ENCODE measurements around the gene MYO1D.

The MYO1D gene

DNA sequence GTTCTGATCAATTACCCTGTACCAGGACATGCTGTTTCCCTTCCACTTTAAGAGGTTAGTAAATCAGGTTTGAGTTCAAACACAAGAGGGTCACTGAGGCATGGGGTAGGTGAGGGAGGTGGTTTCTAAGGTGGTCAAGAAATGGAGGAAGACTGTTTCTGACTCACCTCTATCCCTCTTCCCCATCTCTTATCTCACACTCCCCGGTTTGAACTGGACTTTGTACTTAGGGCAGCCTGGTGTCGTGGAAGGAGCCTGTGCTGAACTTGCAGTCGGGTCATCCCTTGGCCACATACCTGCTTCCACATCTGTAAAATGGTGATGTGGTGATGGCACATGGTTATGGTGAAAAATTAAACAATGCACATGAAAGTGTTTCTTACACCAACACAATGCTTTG, 33.8 kb upstream of the MYO1D start:
- POLR2A ChIA-PET: interaction anchor here (1.3 to 2.6 kb wide), 2 partner anchors 18 to 127 kb away, joined by 3 to 12 read pairs; partner anchors contain the start of gene TMEM98
- CTCF ChIA-PET: interaction anchor here (1.1 to 1.3 kb wide), 2 partner anchors 9 to 128 kb away, joined by 3 to 16 read pairs; no protein-coding TSS in a partner anchor
- TF ChIP-seq FOXM1 (IDR thresholded peaks at IDR 0.05; ENCODE audit: borderline replicate concordance) (no peak), L3MBTL2 (conservative IDR thresholded peaks at IDR 0.05) (no peak), SUZ12 (IDR thresholded peaks at IDR 0.05) (no peak), SP1 (IDR thresholded peaks at IDR 0.05) (no peak), ARNT (IDR thresholded peaks at IDR 0.05) (no peak), LEF1 (IDR thresholded peaks at IDR 0.05; ENCODE audit: borderline replicate concordance) (no peak)
- TF ChIP-seq, protein P1, sequence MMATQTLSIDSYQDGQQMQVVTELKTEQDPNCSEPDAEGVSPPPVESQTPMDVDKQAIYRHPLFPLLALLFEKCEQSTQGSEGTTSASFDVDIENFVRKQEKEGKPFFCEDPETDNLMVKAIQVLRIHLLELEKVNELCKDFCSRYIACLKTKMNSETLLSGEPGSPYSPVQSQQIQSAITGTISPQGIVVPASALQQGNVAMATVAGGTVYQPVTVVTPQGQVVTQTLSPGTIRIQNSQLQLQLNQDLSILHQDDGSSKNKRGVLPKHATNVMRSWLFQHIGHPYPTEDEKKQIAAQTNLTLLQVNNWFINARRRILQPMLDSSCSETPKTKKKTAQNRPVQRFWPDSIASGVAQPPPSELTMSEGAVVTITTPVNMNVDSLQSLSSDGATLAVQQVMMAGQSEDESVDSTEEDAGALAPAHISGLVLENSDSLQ (IDR thresholded peaks at IDR 0.05): no peak
- no peak for DNase-seq (ENCODE audit: extremely low spot score)

DNA sequence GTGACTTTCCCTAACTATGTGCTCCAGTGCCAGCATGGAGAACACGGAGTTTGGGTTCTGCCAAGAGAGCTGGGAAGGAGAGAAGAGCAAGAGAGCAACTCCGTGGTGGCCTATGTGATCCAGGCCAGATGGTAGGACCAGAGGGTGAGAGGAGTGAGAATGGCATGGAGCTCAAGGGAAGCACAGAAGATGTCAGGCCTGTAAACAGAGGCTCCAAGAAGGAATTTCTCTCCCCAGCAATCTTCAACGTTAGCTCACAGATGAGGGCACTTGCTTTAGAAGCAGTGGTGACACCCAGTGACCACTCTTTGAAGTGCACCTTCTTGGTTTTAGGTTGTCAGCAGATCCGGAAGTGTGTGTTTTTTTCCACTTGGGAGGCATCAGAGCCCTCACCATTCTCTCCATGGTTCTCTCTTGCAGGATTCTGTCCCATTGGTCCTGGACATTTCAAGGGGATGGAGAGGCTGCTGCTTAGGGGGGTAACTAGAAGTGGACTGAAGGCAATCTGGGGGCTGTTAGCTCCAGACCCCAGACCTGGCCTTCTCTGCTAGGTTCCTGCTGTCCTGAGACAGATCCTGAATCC, 33.0 kb upstream of the MYO1D start:
- ChIA-PET CTCF (interaction anchor here (0.6 to 1.3 kb wide), 11 partner anchors 8 to 127 kb away, joined by 3 to 16 read pairs (median 4); partner anchors contain the start of gene MYO1D), POLR2A (interaction anchor here (0.9 to 1.3 kb wide), 2 partner anchors 19 to 126 kb away, joined by 3 to 5 read pairs; no protein-coding TSS in a partner anchor)
- no peak for TF ChIP-seq TARDBP (IDR thresholded peaks at IDR 0.05)
- TF ChIP-seq HDGF (IDR thresholded peaks at IDR 0.05; ENCODE audit: borderline replicate concordance): no peak
- TF ChIP-seq, protein P1 (IDR thresholded peaks at IDR 0.05): no peak
- TF ChIP-seq ZNF384 (IDR thresholded peaks at IDR 0.05): no peak
- DNase-seq (ENCODE audit: extremely low spot score): peak; percentile 63

DNA sequence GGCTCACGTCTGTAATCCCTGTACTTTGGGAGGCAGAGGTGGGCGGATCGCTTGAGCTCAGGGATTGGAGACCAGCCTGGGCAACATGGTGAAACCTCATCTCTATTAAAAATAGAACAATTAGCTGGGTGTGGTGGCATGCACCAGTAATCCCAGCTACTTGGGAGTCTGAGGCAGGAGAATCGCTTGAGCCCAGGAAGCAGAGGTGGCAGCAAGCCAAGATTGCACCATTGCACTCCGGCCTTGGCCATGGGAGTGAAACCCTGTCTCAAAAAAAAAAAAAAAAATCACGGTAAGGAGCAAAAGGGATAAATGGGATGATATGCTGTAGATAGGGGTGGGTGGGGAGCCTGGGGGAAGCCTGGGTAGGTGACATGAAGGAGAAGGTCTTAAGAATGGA, 30.7 kb upstream of the MYO1D start:
- DNase-seq (ENCODE audit: extremely low spot score): no peak
- ChIA-PET CTCF (interaction anchor here (0.7 kb wide), 1 partner anchor 249 kb away, joined by 4 read pairs; no protein-coding TSS in a partner anchor), POLR2A (no interaction called here)
- TF ChIP-seq FOXK2 (IDR thresholded peaks at IDR 0.05): no peak
- TF ChIP-seq SUZ12 (IDR thresholded peaks at IDR 0.05): no peak
- TF ChIP-seq ARNT (IDR thresholded peaks at IDR 0.05): no peak
- no peak for TF ChIP-seq TARDBP (IDR thresholded peaks at IDR 0.05)
- TF ChIP-seq ZNF384 (IDR thresholded peaks at IDR 0.05): no peak
- no peak for TF ChIP-seq FOXM1 (IDR thresholded peaks at IDR 0.05; ENCODE audit: borderline replicate concordance)
- TF ChIP-seq CTBP1 (IDR thresholded peaks at IDR 0.05; ENCODE audit: borderline replicate concordance): no peak
- TF ChIP-seq, protein P1 (IDR thresholded peaks at IDR 0.05): no peak
- TF ChIP-seq NFRKB (IDR thresholded peaks at IDR 0.05): no peak
- TF ChIP-seq FOXA1 (IDR thresholded peaks at IDR 0.05): no peak
- TF ChIP-seq L3MBTL2 (conservative IDR thresholded peaks at IDR 0.05): no peak
- no peak for TF ChIP-seq ELF4 (IDR thresholded peaks at IDR 0.05)

DNA sequence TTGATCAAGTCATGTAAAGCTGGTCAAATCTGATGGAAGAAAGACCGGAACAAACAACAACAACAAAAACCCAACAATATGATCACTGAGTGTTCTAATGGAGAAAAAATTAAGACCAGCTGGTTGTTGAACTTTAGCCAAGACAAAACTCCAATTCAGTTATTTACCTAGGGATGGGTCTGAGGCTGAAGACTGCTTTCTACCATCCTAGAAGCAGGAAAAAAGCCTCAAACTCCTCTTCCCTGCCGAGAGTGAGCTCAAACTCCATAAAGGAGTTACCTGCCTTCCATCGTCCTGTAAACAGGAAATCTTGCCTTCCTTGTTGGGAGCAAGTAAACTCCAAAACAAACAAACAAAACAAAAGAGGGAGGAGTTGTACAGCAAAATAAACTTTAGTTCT, 28.0 kb upstream of the MYO1D start:
- POLR2A ChIA-PET: no interaction called here
- TF ChIP-seq FOXK2 (IDR thresholded peaks at IDR 0.05): no peak
- TF ChIP-seq NFRKB (IDR thresholded peaks at IDR 0.05): no peak
- no peak for TF ChIP-seq BHLHE40 (IDR thresholded peaks at IDR 0.05; ENCODE audit: borderline replicate concordance)
- CTCF ChIA-PET: interaction anchor here (0.7 to 1.0 kb wide), 2 partner anchors 28 to 135 kb away, joined by 3 to 5 read pairs; partner anchors contain the start of gene MYO1D

DNA sequence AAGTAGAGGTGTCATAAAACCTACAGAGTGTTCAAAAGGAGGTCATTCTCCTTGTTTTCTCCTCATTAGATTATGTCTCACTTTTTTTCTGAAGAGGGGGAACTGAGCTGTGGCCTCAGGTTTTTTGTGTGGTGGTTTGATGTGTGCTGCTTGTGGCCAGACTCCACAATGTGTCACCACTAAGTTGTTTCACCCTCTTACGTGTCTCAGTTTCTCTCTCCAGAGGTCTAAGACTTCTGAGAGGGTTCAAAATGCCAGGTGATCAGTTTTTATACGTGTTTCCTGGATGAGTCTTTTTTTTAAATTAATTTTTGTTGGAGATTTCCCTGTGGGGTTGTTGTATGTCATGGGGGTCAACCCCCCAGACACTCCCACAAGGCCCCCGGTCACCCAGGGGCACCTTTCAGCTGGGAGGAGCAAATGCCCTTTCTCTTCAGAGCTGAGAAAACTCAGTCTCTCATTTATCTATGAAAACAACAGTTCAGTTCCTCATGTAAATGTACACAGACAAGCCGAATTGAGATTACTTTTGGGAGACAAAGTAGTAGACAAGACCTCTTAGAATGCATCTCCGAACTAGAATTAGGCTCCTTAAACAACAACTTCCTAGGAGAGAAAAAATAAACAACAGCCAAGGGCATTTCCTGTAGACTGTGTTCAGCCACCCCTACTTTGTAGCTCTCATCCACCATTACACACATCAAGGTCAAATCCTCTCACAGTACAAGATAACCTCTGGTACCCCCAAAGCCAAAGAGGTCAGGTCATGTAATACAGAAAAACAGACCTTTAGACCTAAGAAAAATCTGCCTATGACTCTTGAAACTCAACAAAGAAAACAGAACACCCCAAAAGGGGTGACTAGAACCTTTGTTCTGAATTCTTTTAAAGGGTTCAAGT, 27.1 kb upstream of the MYO1D start:
- TF ChIP-seq BHLHE40 (IDR thresholded peaks at IDR 0.05; ENCODE audit: borderline replicate concordance) (no peak), NFRKB (IDR thresholded peaks at IDR 0.05) (no peak), TARDBP (IDR thresholded peaks at IDR 0.05) (no peak), FOXK2 (IDR thresholded peaks at IDR 0.05) (no peak), ARNT (IDR thresholded peaks at IDR 0.05) (no peak), FOXA1 (IDR thresholded peaks at IDR 0.05) (no peak)
- POLR2A ChIA-PET: no interaction called here
- CTCF ChIA-PET: no interaction called here
- DNase-seq (ENCODE audit: extremely low spot score): no peak

More for the DNA sequence above, 28.0 kb upstream of the MYO1D start:
- no peak for DNase-seq (ENCODE audit: extremely low spot score)

DNA sequence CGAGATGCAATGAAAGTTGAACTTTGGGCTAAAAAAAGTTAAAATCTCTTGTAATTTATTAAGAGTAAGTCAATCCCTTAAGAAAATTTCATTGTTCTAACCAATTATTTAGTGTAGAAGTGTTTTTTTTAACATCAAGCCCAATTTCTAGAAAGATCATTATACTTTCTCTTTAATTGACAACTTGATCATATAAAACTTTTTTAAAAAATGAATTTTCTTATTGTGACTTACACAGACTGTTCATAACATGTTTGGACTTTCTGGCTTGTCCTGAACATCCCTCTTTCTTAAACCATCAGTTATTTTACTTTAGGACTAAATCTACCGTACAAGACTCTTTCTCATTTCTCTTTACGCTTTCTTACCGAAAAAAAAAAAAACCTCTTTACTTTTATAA, 24.8 kb upstream of the MYO1D start:
- no peak for TF ChIP-seq BHLHE40 (IDR thresholded peaks at IDR 0.05; ENCODE audit: borderline replicate concordance)
- no peak for TF ChIP-seq ARNT (IDR thresholded peaks at IDR 0.05)
- TF ChIP-seq CTBP1 (IDR thresholded peaks at IDR 0.05; ENCODE audit: borderline replicate concordance): no peak
- TF ChIP-seq TARDBP (IDR thresholded peaks at IDR 0.05): no peak
- no peak for TF ChIP-seq HDGF (IDR thresholded peaks at IDR 0.05; ENCODE audit: borderline replicate concordance)
- no peak for TF ChIP-seq ELF4 (IDR thresholded peaks at IDR 0.05)
- TF ChIP-seq FOXM1 (IDR thresholded peaks at IDR 0.05; ENCODE audit: borderline replicate concordance): no peak
- no peak for TF ChIP-seq L3MBTL2 (conservative IDR thresholded peaks at IDR 0.05)
- TF ChIP-seq SUZ12 (IDR thresholded peaks at IDR 0.05): no peak
- no peak for TF ChIP-seq NFRKB (IDR thresholded peaks at IDR 0.05)
- CTCF ChIA-PET: interaction anchor here (1.0 kb wide), 1 partner anchor 25 kb away, joined by 4 read pairs; the partner anchor contains the start of gene MYO1D
- DNase-seq (ENCODE audit: extremely low spot score): no peak
- POLR2A ChIA-PET: no interaction called here
